ENCODE data around the gene MLC1. TPM values are rescaled to one million over a fixed set of nuclear protein-coding genes. Genes with fewer than 3 reads are reported as not detected.
A peak's percentile ranks its signal among the peaks of the same experiment; 100 is the strongest.

The MLC1 gene
- total RNA-seq, 2 experiments from 2014 or later, result 4.2 to 4.9 TPM

- POLR2A ChIA-PET, result no interaction called here
- no peak for DNase-seq
- H3K4me1 Mint-ChIP-seq, result peaks cover 4% of the 10 kb centered on the region
- peaks cover 14% of the 10 kb centered on the region for H3K27me3 Mint-ChIP-seq
- H3K36me3 Mint-ChIP-seq, result no peaks in the 10 kb centered on the region
- peak overlapping the region; percentile 47 for H3K4me3 Mint-ChIP-seq
- no peaks in the 10 kb centered on the region for H3K9me3 Mint-ChIP-seq
- peak; percentile 17 for ATAC-seq (ENCODE audit: low read depth)
- H3K27ac Mint-ChIP-seq, result no peak overlapping the region
These were observed 74.4 kb downstream of the MLC1 start for GRCh38 chr22:50010676-50011446.

GRCh38 chr22:50009765-50010675 is 75.2 kb downstream of the MLC1 start:
- H3K4me3 Mint-ChIP-seq, result no peak overlapping the region

More at GRCh38 chr22:50009765-50010675, 75.2 kb downstream of the MLC1 start:
- H3K9me3 Mint-ChIP-seq, result no peaks in the 10 kb centered on the region
- no peak overlapping the region for H3K27ac Mint-ChIP-seq
- no peak for DNase-seq
- no peaks in the 10 kb centered on the region for H3K36me3 Mint-ChIP-seq
- H3K4me1 Mint-ChIP-seq, result peaks cover 4% of the 10 kb centered on the region
- POLR2A ChIA-PET, result no interaction called here
- no peak for ATAC-seq (ENCODE audit: low read depth)
- peaks cover 14% of the 10 kb centered on the region for H3K27me3 Mint-ChIP-seq

Other genes starting within 250 kb of the MLC1 start
- gene ZBED4, start 231.6 kb downstream of the MLC1 start, total RNA-seq, result 10 to 100 TPM; 21.0 to 21.5 TPM
- gene ALG12, start 167.0 kb downstream of the MLC1 start, total RNA-seq, result 10 to 100 TPM; 18.0 to 20.2 TPM
- gene CRELD2, start 166.8 kb downstream of the MLC1 start, total RNA-seq, result 10 to 100 TPM; 40.3 to 41.0 TPM
- gene PIM3, start 124.7 kb downstream of the MLC1 start, total RNA-seq, result 10 to 100 TPM; 44.3 to 48.5 TPM
- gene IL17REL, start 72.7 kb downstream of the MLC1 start, total RNA-seq, result not detected
- gene TTLL8, start 27.1 kb downstream of the MLC1 start, total RNA-seq, result not detected
- not detected for gene MOV10L1, start 4.6 kb upstream of the MLC1 start, total RNA-seq
- gene PANX2, start 85.3 kb upstream of the MLC1 start, total RNA-seq, result under 1 TPM; 0.11 TPM
- gene TRABD, start 100.5 kb upstream of the MLC1 start, total RNA-seq, result 100 to 1,000 TPM; 116 to 121 TPM
- gene SELENOO, start 115.6 kb upstream of the MLC1 start, total RNA-seq, result 10 to 100 TPM; 27.9 to 33.3 TPM
- 10 to 100 TPM; 92.2 to 94.5 TPM for gene TUBGCP6, start 159.6 kb upstream of the MLC1 start, total RNA-seq
- 100 to 1,000 TPM in 1 of 2 experiments, 10 to 100 TPM in 1; 99.1 to 111 TPM for gene HDAC10, start 165.8 kb upstream of the MLC1 start, total RNA-seq
- 1 to 10 TPM; 3.1 to 3.6 TPM for gene MAPK12, start 176.3 kb upstream of the MLC1 start, total RNA-seq
- gene MAPK11, start 185.0 kb upstream of the MLC1 start, total RNA-seq, result 1 to 10 TPM; 7.9 to 8.5 TPM
- gene PLXNB2, start 222.2 kb upstream of the MLC1 start, total RNA-seq, result 10 to 100 TPM; 43.0 to 45.8 TPM
- gene DENND6B, start 241.6 kb upstream of the MLC1 start, total RNA-seq, result 1 to 10 TPM; 8.8 to 9.5 TPM